RPMI8226 (cell line): ENCODE data around the gene WARS2.

Experiments used
- DNase-seq: peaks from one replicate; pipeline ENCODE4 v3.0.0-alpha.2; 2015

WARS2 gene

GRCh38 chr1:118992868-118993699 lies 147.4 kb downstream of the WARS2 start:
- no peak for DNase-seq

- no peak for DNase-seq
Observed at GRCh38 chr1:118992237-118992825, 148.1 kb downstream of the WARS2 start.

- DNase-seq = no peak
Observed at GRCh38 chr1:118991448-118991847, 149.0 kb downstream of the WARS2 start.

- DNase-seq = no peak
Observed at GRCh38 chr1:118990513-118991152, 149.8 kb downstream of the WARS2 start.

GRCh38 chr1:118989878-118990378 lies 150.5 kb downstream of the WARS2 start:
- DNase-seq = no peak

GRCh38 chr1:118989006-118989815 lies 151.2 kb downstream of the WARS2 start:
- DNase-seq = no peak

GRCh38 chr1:118988186-118989005 lies 152.1 kb downstream of the WARS2 start, which contains the start of gene TBX15:
TSS of gene TBX15 (minus strand) at chr1:118988343. CDS start at chr1:118987795, 548 bp downstream.
- DNase-seq = no peak

GRCh38 chr1:118987468-118988185 lies 152.8 kb downstream of the WARS2 start:
- DNase-seq = no peak

- no peak for DNase-seq
Observed at GRCh38 chr1:118986555-118987467, 153.6 kb downstream of the WARS2 start.

GRCh38 chr1:118985640-118986554 lies 154.6 kb downstream of the WARS2 start:
- no peak for DNase-seq

GRCh38 chr1:118984722-118985639 lies 155.5 kb downstream of the WARS2 start:
- no peak for DNase-seq

GRCh38 chr1:118984086-118984721 lies 156.2 kb downstream of the WARS2 start:
- no peak for DNase-seq

GRCh38 chr1:118983558-118984041 lies 156.9 kb downstream of the WARS2 start:
- DNase-seq = no peak

- no peak for DNase-seq
Observed at GRCh38 chr1:118982821-118983557, 157.5 kb downstream of the WARS2 start.

- DNase-seq = no peak
Observed at GRCh38 chr1:118982266-118982665, 158.2 kb downstream of the WARS2 start.

GRCh38 chr1:118981436-118981835 lies 159.0 kb downstream of the WARS2 start:
- DNase-seq = no peak
